ENCODE results near the gene BLVRA. TPM values are rescaled to one million over a fixed set of nuclear protein-coding genes. Genes with fewer than 3 reads are reported as not detected.
A peak's percentile ranks its signal among the peaks of the same experiment; 100 is the strongest.

The BLVRA gene
- polyA plus RNA-seq, 3 donors, result 71.9 to 238 (median 199) TPM

GRCh38 chr7:43785420-43785819 is 26.9 kb downstream of the BLVRA start:
- no peaks in the 10 kb centered on the region for H3K9me3 ChIP-seq (replicated peaks in 1 of 2; ENCODE audit: control insufficient read depth in 1 of 2, insufficient read depth in 1 of 2, low read length in 2 of 2)
- peaks cover 32 to 54% of the 10 kb centered on the region in 2 donors for H3K4me1 ChIP-seq (ENCODE audit: control insufficient read depth in 1 of 2, insufficient read depth in 2 of 2, low read length in 2 of 2)
- Mint-ChIP-seq H3K4me3 (no peak overlapping the region), H3K4me1 (peaks cover 53% of the 10 kb centered on the region), H3K9me3 (peaks cover 0 to under 1% (median 0%) of the 10 kb centered on the region in 7 donors), H3K36me3 (peaks cover 59 to 67% of the 10 kb centered on the region in 2 donors), H3K27me3 (ENCODE audit: low read depth in 3 of 3) (peaks cover 0 to 2% (median 0%) of the 10 kb centered on the region in 3 donors), H3K27ac (peak overlapping the region in 1 of 7 donors; percentile 54)
- no peaks in the 10 kb centered on the region for H4K20me1 ChIP-seq (ENCODE audit: insufficient read depth, low read length)
- no peak overlapping the region for H3K4me2 ChIP-seq (replicated peaks; ENCODE audit: extremely low read depth, low read length, poor library complexity, severe bottlenecking)
- TF ChIP-seq, protein P1, sequence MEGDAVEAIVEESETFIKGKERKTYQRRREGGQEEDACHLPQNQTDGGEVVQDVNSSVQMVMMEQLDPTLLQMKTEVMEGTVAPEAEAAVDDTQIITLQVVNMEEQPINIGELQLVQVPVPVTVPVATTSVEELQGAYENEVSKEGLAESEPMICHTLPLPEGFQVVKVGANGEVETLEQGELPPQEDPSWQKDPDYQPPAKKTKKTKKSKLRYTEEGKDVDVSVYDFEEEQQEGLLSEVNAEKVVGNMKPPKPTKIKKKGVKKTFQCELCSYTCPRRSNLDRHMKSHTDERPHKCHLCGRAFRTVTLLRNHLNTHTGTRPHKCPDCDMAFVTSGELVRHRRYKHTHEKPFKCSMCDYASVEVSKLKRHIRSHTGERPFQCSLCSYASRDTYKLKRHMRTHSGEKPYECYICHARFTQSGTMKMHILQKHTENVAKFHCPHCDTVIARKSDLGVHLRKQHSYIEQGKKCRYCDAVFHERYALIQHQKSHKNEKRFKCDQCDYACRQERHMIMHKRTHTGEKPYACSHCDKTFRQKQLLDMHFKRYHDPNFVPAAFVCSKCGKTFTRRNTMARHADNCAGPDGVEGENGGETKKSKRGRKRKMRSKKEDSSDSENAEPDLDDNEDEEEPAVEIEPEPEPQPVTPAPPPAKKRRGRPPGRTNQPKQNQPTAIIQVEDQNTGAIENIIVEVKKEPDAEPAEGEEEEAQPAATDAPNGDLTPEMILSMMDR (IDR thresholded peaks at IDR 0.05), result no peak
- H2AFZ ChIP-seq (ENCODE audit: insufficient read depth, low read depth, low read length, poor library complexity, severe bottlenecking), result no peak overlapping the region
- H3K9ac ChIP-seq (ENCODE audit: insufficient read depth, low read length, poor library complexity, severe bottlenecking), result no peak overlapping the region
- peak in 1 of 3 donors; percentile 14 for DNase-seq
- no peak overlapping the region for H3K27ac ChIP-seq (ENCODE audit: low read depth in 1 of 2, low read length in 2 of 2)
- H3K27me3 ChIP-seq (ENCODE audit: control insufficient read depth in 2 of 2, insufficient read depth in 2 of 2, low read length in 2 of 2), result no peaks in the 10 kb centered on the region
- 100% methylated on average over 1 of the region's 2 CpGs for WGBS (ENCODE audit: insufficient coverage)
- H3K4me3 ChIP-seq (replicated peaks in 1 of 3; ENCODE audit: low read depth in 2 of 3, low read length in 3 of 3), result no peak overlapping the region
- peaks cover 28 to 37% of the 10 kb centered on the region in 2 donors for H3K36me3 ChIP-seq (replicated peaks in 1 of 2; ENCODE audit: control insufficient read depth in 1 of 2, insufficient read depth in 2 of 2, low read length in 2 of 2)
- H3K79me2 ChIP-seq (ENCODE audit: insufficient read depth, low read length), result peaks cover 39% of the 10 kb centered on the region
- intact Hi-C loops (cut with micrococcal nuclease), result no loop called here

DNA sequence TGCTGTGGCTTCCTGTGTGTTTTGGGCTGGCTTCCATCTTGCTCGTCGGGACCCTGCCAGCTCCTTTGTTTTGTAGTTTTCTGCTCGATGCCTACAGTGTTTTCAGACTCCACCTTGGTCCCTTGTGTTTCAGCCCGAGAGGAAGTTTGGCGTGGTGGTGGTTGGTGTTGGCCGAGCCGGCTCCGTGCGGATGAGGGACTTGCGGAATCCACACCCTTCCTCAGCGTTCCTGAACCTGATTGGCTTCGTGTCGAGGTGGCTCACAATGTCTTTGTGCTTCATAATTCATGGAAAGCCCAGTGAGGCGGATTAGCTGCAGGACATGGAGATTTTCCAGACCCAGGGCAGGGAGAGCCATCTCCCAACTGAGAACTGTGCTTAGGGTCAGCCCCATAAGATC is 29.3 kb downstream of the BLVRA start:
- Histone ChIP-seq H3K4me3 (replicated peaks in 1 of 3; ENCODE audit: low read depth in 2 of 3, low read length in 3 of 3) (no peak overlapping the region), H3K4me2 (replicated peaks; ENCODE audit: extremely low read depth, low read length, poor library complexity, severe bottlenecking) (no peak overlapping the region), H3K27me3 (ENCODE audit: control insufficient read depth in 2 of 2, insufficient read depth in 2 of 2, low read length in 2 of 2) (no peaks in the 10 kb centered on the region), H4K20me1 (ENCODE audit: insufficient read depth, low read length) (no peaks in the 10 kb centered on the region), H3K79me2 (ENCODE audit: insufficient read depth, low read length) (peaks cover 28% of the 10 kb centered on the region), H3K9ac (ENCODE audit: insufficient read depth, low read length, poor library complexity, severe bottlenecking) (no peak overlapping the region), H3K4me1 (ENCODE audit: control insufficient read depth in 1 of 2, insufficient read depth in 2 of 2, low read length in 2 of 2) (peaks cover 32 to 49% of the 10 kb centered on the region in 2 donors), H3K9me3 (replicated peaks in 1 of 2; ENCODE audit: control insufficient read depth in 1 of 2, insufficient read depth in 1 of 2, low read length in 2 of 2) (no peaks in the 10 kb centered on the region), H2AFZ (ENCODE audit: insufficient read depth, low read depth, low read length, poor library complexity, severe bottlenecking) (no peak overlapping the region), H3K36me3 (replicated peaks in 1 of 2; ENCODE audit: control insufficient read depth in 1 of 2, insufficient read depth in 2 of 2, low read length in 2 of 2) (peaks cover 40 to 42% of the 10 kb centered on the region in 2 donors), H3K27ac (ENCODE audit: low read depth in 1 of 2, low read length in 2 of 2) (no peak overlapping the region)
- DNase-seq, result no peak
- WGBS (ENCODE audit: insufficient coverage), result 97% methylated on average over 11 of the region's 14 CpGs
- H3K36me3 Mint-ChIP-seq, result peaks cover 65 to 74% of the 10 kb centered on the region in 2 donors
- H3K4me1 Mint-ChIP-seq, result peaks cover 51% of the 10 kb centered on the region
- TF ChIP-seq, protein P1 (IDR thresholded peaks at IDR 0.05), result no peak
- H3K27ac Mint-ChIP-seq, result peak overlapping the region in 6 of 7 donors; percentile 6 to 83 (median 44)
- H3K9me3 Mint-ChIP-seq, result peaks cover 0 to 2% (median 0%) of the 10 kb centered on the region in 7 donors
- peaks cover 0 to 2% (median 0%) of the 10 kb centered on the region in 3 donors for H3K27me3 Mint-ChIP-seq (ENCODE audit: low read depth in 3 of 3)
- intact Hi-C loops (cut with micrococcal nuclease), result no loop called here
- no peak overlapping the region for H3K4me3 Mint-ChIP-seq

Measured in CD14-positive monocyte (primary cell).